Endothelial cell of umbilical vein (primary cell): ENCODE data around the gene TRPC3.

Source experiments
- CTCF ChIP-seq, 2 donors: IDR thresholded peaks; 1 replicate in 1 of 2; 2 replicates in 1 of 2; pipeline ENCODE4 v1.5.1; 2011; ENCODE audit warnings: low read length in 2 of 2, mild to moderate bottlenecking in 2 of 2, moderate library complexity in 2 of 2, control low read depth in 1 of 2, inconsistent platforms in 1 of 2, low read depth in 1 of 2; ENCODE audit not compliant: insufficient read depth in 1 of 2; ENCODE audit errors: extremely low read depth in 1 of 2
- EZH2 ChIP-seq: IDR thresholded peaks from 2 replicates; pipeline ENCODE4 v1.6.1; 2012; ENCODE audit warnings: borderline replicate concordance, low read depth, mild to moderate bottlenecking, moderate library complexity, low read length, inconsistent platforms; ENCODE audit not compliant: severe bottlenecking
- FOS ChIP-seq: IDR thresholded peaks from 2 replicates; pipeline ENCODE4 v1.6.1; 2011; ENCODE audit warnings: mild to moderate bottlenecking, low read length, moderate library complexity, borderline replicate concordance; ENCODE audit not compliant: insufficient read depth
- GATA2 ChIP-seq: IDR thresholded peaks from 2 replicates; pipeline ENCODE4 v1.7.0; 2011; ENCODE audit warnings: low read depth, mild to moderate bottlenecking, moderate library complexity, mixed read lengths, low read length; ENCODE audit not compliant: insufficient read length, insufficient read depth
- JUN ChIP-seq: IDR thresholded peaks from 2 replicates; pipeline ENCODE4 v1.6.1; 2011; ENCODE audit warnings: borderline replicate concordance, low read depth; ENCODE audit not compliant: insufficient read length, insufficient read depth
- MAX ChIP-seq: IDR thresholded peaks from 2 replicates; pipeline ENCODE4 v1.6.1; 2011; ENCODE audit not compliant: insufficient read depth, insufficient read length
- MYC ChIP-seq: IDR thresholded peaks from one replicate; pipeline ENCODE4 v1.6.1; 2011; ENCODE audit warnings: mild to moderate bottlenecking, low read depth, low read length
- POLR2A ChIP-seq: IDR thresholded peaks from 2 replicates; pipeline ENCODE4 v1.6.1; 2012; ENCODE audit warnings: low read depth, mild to moderate bottlenecking, control low read depth, low read length
- POLR2AphosphoS5 ChIP-seq: IDR thresholded peaks from 2 replicates; pipeline ENCODE4 v1.6.1; 2012; ENCODE audit warnings: low read depth, mild to moderate bottlenecking, control low read depth, low read length, moderate library complexity; ENCODE audit not compliant: insufficient read depth

- TF ChIP-seq CTCF (IDR thresholded peaks at IDR 0.05; ENCODE audit: extremely low read depth in 1 of 2, insufficient read depth in 1 of 2, low read depth in 1 of 2, low read length in 2 of 2) (no peak), MAX (no peak), JUN (no peak), POLR2A (no peak), POLR2AphosphoS5 (no peak), MYC (no peak), EZH2 (no peak), FOS (no peak), GATA2 (no peak)
Observed at GRCh38 chr4:121936101-121936500, 15.8 kb downstream of the TRPC3 start.
